ENCODE measurements around the gene FIS1.
"Not testable (repeated sequence)": the region's sequence is repeated elsewhere in the genome, so short reads cannot be mapped to it uniquely, and the experiment has no call there.

The FIS1 gene

GRCh38 chr7:101244375-101245146, at the start of gene FIS1:
FIS1 (minus strand) TSS chr7:101245081; CDS start chr7:101245004, 77 bp downstream.
- DNase-seq, result peak; percentile 98

GRCh38 chr7:101294039-101294831, 49.4 kb upstream of the FIS1 start:
- DNase-seq, result no peak

DNA sequence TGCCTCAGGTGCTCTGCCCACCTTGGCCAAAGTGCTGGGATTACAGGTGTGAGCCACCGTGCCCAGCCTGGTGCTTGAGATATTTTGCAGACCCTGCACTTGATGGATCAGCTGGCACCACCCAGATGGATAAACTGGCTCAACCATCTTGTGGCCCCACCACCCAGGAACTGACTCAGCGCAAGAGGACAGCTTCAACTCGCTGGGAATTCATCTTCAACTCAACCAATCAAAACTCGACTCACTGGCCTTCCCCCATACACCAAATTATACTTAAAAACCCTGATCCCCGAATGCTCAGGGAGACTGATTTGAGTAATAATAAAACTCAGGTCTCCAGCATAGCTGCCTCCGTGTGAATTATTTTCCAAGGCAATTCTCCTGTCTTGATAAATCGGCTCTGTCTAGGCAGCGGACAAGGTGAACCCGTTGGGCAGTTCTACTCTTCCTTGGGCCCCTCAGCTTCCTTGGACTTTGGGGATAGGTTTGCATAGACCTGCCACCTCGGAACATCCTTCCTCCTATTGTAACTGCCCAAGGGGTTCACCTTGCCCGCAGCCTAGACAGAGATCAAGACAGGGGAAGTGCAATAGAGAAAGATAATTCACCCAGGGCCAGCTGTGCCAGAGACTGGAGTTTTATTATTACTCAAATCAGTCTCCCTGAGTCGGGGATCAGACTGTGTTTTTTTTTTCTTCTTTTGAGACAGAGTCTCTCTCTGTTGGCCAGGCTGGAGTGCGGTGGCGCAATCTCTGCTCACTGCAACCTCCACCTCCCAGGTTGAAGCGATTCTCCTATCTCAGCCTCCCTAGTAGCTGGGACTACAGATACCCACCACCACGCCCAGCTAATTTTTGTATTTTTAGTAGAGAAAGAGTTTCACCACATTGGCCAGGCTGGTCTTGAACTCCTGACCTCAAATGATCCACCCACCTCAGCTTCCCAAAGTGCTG, 48.5 kb upstream of the FIS1 start:
- DNase-seq, result not testable (repeated sequence)

- DNase-seq, result not testable (repeated sequence)
Measured at GRCh38 chr7:101292566-101292965, 47.7 kb upstream of the FIS1 start.

DNA sequence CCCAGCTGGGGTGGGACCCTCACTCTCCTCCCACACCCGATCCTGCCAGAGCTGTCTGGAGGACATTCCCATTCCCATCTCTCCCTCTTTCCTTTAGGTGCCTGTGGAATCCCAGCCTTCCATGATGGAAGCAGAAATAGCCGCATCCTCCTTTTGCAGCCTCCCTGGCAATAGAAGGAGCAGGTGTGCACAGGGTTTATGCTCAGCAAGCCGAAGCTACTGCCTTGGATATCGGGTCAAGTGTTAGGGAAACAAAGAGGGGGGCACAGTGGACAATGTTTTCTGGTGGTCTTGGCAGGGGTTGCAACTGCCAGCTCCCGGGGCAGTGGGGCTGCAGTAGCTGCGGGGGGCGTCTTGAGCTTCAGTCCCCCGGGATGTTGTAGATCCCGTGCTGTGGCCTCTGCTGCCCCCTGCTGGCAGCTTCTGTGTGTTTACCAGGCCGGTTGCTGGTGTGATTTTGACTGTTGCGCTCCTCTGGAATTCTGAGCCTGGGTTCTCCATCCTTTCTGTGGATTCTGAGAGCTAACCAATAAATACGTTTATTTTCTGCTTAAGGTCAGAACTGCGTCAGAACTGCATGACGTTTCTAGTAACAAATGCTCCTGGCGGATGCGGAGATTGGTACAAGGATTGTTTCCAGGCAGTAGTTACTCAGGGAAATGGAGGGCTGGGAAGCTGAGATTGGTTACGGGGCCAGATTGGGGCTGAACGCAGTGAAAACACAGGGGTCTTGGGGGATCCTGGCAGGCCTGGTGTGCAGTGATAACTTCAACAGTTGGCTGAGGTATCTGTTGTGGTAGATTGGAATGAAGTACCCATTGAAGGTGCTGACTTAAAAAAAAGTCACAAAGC, 45.5 kb upstream of the FIS1 start:
- peak; percentile 40 to 60 for DNase-seq

DNA sequence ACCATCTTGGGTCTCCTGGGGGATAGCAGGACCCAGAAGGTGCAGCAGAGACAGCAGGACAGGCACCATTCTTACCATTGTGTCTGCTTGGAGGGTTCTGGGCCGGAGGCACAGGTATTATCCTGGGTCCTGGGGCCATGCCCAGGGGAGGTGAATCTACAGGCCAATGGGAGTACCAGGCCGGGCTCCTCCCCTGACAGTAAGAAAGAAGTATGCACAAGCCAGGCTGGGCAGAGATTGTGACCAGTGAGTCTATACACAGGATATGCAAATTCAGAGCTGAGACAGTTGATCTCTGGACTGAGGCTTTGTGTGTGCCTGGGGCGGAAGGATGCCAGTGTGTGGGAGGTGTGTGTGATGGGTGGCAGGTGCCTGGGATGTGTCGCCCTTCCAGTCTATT, 44.8 kb upstream of the FIS1 start:
- DNase-seq, result not testable (repeated sequence)

- DNase-seq, result no peak
Measured at GRCh38 chr7:101288439-101288838, 43.6 kb upstream of the FIS1 start.

GRCh38 chr7:101287032-101287431, 42.2 kb upstream of the FIS1 start:
- no peak for DNase-seq

- not testable (repeated sequence) for DNase-seq
Measured at GRCh38 chr7:101285880-101286279, 41.0 kb upstream of the FIS1 start.

DNA sequence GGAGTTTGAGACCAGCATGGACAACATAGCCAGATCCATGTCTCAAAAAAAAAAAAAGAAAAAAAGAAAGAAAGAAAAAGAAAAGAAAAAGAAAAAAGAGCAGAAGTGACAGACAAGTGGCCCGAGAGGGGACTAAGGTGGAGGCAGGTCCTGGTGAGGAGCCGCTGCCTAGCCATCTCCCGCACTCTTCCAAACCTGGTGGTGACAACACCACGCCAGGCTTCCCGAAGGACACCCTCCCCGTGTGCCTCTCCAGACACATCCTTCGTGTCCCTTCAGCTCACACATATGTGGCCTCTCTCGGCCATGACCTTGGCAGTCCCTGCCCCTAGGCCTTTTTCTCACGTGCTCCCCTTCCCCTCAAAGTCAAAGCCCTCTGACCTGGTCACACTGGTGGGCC, 40.3 kb upstream of the FIS1 start:
- no peak for DNase-seq

DNA sequence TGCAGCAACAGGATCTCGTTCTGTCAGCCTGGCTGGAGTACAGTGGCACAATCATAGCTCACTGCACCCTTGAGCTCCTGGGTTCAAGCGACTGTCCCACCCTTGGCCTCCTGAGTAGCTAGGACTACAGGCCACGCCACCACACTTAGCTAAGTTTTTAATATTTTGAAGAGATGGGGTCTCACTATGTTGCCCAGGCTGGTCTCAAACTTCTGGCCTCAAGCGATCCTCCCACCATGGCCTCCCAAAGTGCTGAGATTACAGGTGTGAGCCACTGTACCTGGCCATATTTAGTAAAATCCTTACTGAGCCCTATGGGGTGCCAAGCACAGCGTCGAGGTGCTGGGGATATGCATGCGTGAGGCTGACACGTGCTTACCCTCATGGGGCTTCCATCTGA, 36.0 kb upstream of the FIS1 start:
- not testable (repeated sequence) for DNase-seq

- DNase-seq, result no peak
Measured at GRCh38 chr7:101278461-101279292, 33.8 kb upstream of the FIS1 start.

DNA sequence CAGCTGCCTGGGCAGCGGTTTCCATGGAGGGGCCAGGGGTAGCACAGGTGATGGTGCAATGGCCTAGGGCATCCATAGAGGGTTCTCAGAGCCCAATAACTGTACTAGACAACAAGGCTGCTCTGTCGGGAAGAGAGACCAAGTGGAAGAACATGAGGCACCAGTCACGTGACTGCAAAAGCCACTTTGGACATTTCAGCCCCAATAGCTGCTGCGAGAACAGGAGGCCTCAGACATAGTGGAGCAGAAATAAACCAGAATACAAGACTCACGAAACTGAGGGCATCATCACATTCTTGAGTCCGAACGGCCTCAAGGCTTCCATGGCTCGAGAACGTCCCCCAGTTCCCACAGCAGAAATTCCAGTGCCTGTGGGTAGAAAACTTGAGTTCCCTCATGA, 32.3 kb upstream of the FIS1 start:
- no peak for DNase-seq

GRCh38 chr7:101273206-101273605, 28.3 kb upstream of the FIS1 start:
- no peak for DNase-seq

- DNase-seq, result peak in 1 of 2 donors; percentile 25
Measured at GRCh38 chr7:101271021-101271420, 26.1 kb upstream of the FIS1 start.

DNA sequence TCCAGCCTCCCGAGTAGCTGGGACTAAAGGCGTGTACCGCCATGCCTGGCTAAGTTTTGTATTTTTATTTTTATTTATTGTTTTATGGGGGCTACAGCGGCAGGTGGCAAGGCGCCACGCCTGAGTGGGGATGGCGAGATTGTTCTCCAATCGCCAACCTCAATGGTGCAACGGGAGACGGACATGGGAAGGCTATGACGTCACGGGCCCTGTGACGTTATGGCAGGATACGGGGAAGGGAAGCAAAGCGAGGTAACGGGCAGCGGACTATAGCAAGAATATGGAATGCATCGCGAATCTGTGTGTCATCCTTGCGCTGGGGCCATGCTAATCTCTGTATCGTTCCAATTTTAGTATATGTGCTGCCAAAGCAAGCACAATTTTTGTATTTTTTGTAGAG, 24.8 kb upstream of the FIS1 start:
- DNase-seq, result no peak

- DNase-seq, result no peak
Measured at GRCh38 chr7:101265622-101266516, 21.0 kb upstream of the FIS1 start.

DNA sequence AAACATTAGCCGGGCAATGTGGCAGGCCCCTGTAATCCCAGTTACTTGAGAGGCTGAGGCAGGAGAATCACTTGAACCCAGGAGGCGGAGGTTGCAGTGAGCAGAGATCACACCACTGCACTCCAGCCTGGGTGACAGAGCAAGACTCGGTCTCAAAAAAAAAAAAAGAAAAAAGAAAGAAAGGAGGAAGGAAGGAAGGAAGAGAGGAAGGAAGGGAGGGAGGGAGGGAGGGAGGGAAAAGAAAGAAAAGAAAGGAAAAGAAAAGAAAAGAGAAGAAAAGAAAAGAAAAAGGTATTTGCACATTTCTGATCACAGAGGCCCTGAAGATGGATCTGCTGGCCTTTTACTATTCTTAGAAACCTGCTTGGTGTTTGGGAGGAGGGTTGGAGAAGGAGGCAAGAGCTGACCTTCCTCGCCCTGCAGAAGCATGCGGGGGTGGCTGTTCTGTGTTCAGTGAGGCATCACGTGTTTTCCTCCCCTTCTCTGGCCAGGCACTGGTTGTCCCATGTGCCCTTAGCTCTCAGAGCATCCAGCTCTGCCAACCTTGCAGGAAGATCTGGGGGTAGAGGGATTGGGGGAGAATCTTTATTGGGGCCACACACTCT, 19.3 kb upstream of the FIS1 start:
- DNase-seq, result not testable (repeated sequence)

GRCh38 chr7:101258243-101258731, 13.4 kb upstream of the FIS1 start:
- DNase-seq, result no peak

Measured in hippocampal formation (tissue), 2 donors.